NCI-H2171 treated with DMSO at 0.1 percent for 48 hours (cell line): Measurements from ENCODE around the gene MYL4.
"Not testable (repeated sequence)": the region's sequence is repeated elsewhere in the genome, so short reads cannot be mapped to it uniquely, and the experiment has no call there.

Experiments
- DNase-seq: peaks from one replicate; lab custom pipeline; 2025; lab: John Stamatoyannopoulos, UW

MYL4 gene

DNA sequence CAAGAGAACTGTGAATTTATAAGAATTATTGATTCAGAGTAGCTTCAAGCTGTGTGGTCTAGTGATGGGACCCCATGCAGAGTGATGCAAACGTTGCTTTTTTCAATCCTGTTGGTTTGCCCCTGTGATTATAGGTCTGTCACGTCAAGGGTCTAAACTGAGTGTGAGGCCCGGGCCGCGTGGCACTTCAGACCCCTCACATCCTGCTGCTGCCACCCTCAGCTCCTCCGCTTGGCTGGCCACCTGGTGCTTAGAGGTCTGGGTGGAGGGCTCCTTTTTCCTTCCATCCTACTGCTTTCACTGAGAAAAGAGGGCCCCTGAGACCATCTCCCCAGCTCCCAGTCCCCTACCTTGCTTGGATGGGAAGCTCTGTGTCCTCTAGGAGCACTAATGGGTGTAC lies 12.0 kb downstream of the MYL4 start:
- no peak for DNase-seq

DNA sequence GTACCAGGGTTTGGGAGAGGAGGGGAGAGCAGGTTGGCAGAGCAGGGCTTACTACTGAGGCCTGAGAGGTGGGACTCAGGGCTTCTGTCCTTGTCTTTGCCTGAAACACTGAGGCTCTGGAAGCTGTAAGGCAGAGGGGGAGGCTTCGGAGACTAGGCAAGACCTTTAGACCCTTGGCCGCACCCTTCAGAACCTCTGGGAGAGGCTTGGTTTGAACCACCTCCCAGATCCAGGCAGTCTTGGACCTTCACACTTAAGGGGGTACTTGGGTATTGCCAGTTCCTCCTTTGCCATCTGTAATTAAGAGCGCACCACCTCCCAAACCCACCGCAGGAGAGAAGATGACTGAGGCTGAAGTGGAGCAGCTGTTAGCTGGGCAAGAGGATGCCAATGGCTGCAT lies 12.9 kb downstream of the MYL4 start:
- DNase-seq: no peak

DNA sequence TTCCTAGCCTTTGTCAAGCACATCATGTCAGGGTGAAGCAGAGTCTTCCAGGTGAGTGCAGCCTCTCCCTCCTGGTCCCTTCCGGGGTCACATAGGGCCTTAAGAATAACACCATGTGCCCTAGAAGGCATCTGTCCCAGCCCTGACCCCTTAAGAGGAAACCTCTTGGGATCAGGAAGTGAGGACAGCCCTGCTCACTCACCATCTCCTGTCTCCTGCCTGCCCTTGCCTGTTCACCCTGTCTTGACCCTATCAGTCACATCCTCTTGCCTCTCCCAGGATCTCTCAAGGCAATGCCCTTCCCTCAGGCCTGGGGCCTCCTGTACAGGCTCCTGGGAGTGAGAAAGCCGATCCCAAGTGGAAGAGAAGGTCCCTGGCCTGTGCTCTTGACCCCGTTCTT lies 13.9 kb downstream of the MYL4 start:
- no peak for DNase-seq

DNA sequence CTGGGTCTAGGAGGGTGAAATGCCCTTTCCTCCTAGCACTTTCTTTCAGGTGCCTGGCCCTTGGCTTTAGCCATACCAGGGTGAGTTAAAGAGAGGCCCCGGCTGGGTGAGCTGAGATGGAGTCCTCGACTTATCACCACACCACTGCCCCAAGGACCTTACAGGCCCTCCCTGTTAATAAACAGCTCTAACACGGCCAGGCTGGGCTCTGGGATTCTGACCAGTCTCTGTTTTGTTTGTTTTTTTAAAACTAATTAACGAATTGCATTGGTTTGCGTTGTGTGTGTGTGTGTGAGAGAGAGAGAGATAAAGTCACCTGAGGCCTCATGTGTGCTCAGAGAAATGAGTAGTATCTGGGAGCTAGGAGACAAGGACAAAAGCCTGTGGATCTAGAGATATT lies 14.3 kb downstream of the MYL4 start:
- no peak for DNase-seq

DNA sequence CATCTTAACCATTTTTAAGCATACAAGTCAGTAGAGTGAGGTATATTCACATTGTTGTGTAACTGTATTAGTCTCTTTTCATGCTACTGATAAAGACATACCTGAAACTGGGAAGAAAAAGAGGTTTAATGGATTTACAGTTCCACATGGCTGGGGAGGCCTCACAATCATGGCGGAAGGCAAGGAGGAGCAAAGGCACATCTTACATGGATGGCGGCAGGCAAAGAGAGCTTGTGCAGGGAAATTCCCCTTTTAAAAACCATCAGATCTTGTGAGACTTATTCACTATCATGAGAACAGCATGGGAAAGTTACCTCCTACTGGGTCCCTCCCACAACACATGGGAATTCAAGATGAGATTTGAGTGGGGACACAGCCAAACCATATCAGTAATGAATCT lies 14.9 kb downstream of the MYL4 start:
- DNase-seq: not testable (repeated sequence)

DNA sequence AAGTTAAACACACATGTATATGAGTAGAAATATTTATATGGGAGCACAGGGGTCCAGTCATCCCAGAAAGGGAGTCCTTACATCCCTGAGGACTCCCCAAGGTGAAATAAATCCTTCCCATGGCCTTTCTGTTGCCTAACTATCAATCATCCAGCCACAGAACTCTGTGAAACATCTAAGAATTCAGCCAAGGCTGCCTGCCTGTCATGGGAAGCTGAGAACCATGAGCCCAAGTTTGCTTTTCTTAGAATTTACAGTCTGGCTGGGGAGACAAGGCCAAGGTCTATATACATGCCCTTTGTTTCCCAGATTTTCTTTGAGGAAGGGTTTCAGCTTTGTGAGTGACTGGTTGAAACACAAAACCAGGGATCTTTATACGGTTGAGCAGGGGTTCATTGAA lies 15.8 kb downstream of the MYL4 start:
- no peak for DNase-seq

DNA sequence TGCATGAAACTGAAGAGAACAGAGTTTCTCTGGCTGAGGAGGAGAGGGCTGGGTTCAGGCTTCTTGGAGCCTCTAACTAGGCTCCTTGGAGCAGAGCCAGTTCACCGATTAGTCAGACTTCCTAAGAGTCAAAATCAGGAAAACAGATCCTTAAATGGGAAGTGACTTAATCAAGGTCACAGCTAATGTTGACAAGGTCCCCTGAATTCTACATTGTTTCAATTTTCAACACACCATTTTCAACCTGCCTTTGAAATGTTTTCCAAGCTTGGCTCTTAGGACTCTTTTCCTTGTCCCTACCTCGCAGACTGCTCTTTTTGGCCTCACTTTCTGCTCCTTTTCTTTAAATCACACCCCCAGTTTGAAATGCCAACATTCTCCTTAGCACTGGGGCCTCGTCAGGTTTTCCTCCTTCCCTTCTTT lies 16.3 kb downstream of the MYL4 start:
- DNase-seq: no peak

DNA sequence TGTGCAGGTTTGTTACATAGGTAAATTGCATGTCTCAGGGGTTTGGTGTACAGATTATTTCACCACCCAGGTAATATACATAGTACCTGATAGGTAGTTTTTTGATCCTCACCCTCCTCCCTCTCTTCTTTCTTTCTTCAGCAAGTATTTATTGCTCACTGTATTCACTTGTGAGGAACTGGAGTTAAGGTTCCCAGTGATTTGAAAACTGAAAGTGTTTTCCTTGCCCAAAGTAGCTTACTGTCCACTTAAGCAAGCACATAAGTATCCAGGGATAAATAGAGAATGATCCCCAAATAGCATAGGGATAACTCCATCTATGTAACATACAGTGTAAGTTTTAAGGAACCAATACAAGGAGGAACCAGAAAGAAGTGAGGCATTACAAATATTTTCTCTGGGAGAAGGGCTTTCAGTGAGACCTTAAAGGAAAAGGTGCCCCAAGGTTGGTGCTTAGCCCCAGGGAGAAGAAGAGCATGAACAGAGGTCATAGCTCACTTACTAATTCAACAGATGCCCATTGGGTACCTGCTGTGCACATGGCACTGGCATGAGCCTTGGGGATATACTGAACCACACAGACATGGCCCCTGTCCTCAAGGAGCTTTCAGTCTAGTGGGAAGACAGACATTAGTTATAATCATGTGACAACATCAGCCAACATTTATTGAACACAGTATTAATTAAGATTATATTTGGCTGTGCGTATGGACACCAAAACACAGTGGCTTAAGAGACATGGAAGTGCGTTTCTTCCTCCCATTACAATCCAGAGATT lies 17.0 kb downstream of the MYL4 start:
- DNase-seq: no peak

DNA sequence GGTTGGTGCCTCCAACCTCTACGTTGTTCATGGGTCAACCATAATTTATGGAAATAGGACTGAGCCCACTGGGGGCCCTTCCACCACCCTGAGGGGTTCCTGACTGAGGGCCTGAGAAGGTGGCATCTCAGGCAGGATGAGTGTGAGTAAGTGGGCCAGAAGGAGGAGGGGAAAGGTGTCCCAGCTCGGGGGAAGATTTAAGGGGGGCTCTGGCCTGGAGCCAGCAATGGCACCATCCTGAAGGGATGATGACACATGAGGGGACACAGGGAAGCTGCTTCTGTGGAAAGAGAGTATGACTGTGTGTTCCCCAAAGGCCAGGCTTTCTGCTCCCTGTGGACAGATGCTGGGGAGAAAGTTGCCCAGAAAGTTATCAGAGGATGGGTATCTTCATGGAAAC lies 18.7 kb downstream of the MYL4 start:
- DNase-seq: no peak

DNA sequence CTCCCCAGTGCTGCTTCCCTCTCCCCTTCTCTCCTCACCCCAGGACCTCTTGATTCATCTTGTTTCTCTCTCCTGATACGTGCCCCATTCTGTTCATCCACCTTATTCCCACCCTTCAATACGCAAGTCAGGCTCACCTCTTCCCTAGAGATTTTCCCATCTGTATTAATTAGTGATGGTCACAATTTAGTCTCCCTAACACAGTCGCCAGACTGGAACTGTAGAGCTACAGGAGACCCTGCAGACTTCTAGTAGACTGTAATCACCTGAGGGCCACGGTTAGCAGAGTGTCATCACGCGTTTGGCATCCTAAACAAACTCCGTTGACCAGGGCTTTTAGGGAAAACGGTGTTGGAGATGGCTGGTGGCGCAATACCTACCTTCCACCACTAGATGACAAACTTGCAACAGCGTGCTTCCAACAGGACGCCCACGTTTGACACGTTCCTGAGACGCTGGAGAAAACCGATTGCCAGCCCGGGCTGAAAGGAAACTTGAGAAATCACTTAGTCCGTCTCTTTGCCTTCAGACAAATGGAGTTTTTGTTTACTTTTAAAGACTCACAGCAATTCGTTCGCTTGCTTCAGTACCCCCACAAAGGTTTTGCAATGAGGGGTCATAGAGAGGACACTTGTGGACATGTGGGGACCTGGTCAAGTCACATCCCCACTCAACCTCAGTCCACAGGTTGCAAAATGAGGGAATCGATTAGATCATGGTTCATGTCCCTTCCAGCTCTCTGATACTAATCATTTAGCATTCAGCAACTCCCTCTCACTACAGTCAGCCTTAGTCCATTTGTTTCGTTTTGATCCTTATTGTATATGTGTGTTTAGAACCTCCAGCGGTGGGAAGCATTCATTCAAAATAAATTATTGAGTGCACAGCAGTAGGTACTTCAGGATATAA lies 20.6 kb downstream of the MYL4 start:
- DNase-seq: peak; percentile 77

DNA sequence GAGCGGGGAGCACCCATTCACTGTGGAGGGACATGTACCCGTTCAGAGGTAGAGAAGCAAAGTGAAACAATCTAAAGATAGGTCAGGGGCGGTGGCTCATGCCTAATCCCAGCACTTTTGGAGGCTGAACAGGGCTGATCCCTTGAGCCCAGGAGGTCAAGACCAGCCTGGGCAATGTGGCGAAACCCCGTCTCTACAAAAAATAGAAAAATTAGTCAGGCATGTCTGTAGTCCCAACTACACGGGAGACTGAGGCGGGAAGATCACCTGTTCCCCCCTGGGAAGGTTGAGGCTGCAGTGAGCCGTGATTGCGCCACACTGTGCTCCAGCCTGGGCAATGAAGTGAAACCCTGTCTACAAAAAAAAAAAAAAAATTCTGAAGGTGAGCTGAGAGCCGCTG lies 21.7 kb downstream of the MYL4 start:
- DNase-seq: no peak

DNA sequence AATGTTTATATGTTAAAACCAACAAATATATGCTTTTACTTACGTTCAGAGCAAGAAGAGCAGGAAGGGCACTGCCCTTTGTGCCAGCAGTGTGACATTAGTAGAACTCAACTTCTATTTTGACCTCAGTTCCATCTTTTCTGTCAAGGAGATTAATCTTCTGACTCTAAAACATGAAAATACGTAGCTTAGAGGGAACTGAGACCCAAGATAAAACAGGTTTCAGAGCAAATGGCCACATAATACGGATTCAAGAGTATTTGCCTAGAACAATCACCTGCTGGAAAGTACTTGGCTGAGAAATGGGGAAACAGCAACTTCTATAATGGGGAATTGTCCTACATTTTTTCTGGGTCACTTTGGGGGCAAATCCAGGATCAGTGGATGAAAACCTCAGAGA lies 22.2 kb downstream of the MYL4 start:
- no peak for DNase-seq

DNA sequence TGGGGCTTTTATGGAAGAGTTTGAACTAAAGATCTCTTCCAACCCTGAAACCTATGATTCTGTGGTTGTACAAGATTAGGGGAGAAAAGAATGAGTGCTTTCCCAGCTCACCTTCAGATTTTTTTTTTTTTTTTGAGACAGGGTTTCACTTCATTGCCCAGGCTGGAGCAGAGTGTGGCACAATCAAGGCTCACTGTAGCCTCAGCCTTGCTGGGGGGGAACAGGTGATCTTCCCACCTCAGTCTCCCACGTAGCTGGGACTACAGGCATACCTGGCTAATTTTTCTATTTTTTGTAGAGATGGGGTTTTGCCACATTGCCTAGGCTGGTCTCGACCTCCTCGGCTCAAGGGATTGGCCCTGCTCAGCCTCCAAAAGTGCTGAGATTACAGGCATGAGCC lies 22.7 kb downstream of the MYL4 start:
- no peak for DNase-seq

DNA sequence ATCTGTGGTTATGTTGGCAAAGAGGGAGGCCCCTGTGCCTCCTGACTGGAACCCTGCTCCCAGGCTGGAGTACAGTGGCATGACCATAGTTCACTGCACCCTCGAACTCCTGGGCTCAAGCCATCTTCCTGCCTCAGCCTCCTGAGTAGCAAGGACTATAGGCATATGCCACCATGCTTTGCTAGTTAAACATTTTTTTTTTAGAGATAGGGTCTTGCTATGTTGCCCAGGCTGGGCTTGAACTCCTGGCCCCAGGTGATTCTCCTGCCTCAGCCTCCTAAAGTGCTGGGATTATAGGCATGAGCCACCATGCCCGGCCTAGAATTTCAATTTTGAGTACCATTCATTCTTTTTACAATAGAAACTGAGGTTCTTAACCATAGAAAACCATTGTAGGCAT lies 23.3 kb downstream of the MYL4 start:
- DNase-seq: no peak

DNA sequence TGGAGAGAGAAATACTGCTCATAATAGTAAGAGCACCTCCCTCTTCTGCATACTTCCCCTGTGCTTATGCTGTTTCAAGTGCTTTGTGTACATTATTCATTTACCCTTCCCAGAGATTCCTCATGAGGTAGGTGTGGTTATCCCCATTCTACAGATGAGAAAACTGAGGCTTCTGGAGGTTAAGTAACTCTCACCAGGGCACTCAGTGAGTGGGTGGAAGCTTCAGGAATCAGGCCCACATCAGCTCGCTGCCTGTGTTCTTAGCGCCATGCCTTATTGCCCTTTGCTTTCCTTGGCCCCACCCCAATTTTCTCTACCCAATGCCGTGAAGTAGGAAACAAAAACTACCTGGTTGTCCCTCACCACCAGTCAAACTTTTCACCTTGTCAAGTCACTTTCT lies 26.4 kb downstream of the MYL4 start:
- DNase-seq: no peak

DNA sequence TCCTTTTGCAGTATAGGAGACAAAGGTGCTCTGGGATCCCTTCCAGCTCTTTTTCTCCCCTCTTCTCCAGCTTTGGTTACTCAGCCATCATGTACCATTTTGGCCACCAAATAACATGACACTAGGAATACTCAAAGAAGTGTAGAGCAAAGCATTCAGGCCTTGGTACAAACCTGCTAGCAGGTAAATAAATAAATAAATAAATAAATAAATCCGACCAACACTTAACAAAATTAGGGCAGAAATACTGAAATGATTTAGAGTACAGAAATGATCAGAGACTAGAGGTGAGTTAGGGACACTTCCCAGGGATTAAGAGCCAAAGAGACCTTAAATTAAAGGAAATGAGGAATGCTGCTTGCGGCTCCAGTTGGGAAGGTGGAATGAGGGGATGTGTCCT lies 26.8 kb downstream of the MYL4 start:
- no peak for DNase-seq

DNA sequence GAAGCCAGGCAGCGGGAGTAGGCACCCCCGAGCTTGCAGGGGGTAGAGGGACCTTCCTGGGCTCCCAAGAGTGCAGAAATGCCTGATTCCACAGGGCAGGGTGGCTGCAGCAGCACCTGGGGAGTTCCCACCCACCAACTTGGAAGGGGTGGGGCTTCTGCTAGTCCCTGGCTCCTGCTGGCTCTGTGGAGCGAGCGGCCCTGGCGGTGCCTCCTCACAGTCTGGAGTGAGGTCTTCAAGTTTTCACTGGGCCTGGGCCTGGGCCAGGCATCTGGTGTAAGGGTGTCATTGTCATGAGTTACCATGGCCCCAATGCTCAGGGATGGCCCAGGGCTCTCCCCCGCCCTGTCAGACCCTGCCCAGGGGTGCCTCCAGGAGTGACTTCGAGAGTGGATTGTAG lies 28.7 kb downstream of the MYL4 start:
- no peak for DNase-seq

DNA sequence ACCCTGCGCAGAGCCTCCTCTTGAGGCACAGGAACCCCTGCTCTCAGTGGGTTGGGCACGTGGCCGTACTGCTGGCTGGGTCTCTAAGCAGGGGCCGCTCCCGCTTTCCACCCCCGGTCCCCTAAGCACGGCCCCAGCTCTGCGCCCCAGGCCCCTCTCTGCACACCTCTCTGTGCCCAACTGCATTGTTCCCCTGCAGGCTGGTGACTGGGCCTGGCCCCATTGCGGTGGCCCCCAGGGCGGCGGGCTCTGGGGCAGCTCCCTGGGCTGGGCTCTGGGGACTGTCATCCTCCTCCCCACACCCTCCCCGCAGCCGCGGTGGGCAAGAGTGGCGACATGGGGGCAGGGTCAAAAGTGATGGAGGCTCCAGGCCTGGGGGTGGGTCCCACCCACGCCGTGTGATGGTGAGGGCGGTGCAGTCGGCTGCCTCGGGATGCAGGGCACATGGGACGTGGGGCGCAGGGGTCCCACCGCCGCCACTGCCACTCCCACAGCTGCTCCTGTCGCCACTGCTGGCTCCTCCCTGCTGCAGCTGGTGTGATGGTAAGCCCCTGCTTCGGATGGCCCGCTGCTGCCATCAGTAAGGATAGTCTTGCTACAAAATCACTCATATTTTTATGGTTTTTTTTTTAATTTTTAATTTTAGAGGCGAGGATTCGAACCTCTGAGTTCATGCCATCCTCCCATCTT lies 29.3 kb downstream of the MYL4 start:
- DNase-seq: no peak

DNA sequence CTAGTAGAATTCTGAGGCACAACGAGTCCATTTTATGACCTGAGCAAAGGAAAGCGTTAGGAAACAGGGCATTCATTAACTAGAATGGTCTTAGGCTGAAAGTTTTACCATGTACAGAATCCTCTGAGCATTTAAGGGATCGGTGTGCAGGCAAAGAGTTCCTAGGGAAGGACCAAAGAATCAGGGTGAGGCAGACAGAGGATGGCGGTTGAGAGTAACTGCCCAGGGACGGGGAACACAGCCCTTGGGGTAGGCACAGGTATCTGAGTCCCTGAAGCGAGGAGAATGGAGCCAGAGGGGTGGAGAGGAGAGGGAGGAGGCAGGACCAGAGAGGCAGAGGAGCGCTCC lies 30.4 kb downstream of the MYL4 start:
- no peak for DNase-seq

DNA sequence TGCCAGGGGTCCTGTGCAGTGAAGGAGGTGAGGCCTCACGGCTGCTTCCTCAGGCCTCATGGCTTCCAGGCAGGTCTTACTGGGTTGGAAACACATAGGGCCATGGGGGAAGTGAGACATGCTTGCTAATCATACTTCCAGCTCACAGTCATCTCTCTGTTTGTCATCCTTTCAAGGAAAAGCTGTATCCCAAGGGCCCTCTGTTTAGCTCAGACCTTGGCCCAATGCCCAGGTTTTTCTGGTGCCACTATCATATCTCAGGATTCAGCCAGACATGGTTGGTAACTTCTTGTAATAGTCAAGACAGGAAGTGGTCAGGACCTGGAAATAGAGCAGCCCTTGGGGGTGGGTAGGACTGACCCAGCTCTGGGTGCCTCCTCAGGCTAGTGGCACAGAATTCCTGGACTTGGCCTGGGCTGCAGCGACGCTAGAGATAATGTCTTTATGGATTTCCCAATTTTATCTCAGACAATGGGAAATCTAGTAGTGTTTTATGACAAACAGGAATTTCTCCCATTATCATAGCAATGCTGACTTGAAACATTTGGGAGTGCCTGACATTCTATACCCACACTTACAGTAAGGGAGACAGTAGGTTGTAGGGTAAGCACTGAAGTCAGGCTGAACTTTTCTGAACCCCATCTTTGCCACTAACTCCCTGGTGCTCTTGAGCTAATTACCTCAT lies 31.0 kb downstream of the MYL4 start:
- peak; percentile 84 for DNase-seq

DNA sequence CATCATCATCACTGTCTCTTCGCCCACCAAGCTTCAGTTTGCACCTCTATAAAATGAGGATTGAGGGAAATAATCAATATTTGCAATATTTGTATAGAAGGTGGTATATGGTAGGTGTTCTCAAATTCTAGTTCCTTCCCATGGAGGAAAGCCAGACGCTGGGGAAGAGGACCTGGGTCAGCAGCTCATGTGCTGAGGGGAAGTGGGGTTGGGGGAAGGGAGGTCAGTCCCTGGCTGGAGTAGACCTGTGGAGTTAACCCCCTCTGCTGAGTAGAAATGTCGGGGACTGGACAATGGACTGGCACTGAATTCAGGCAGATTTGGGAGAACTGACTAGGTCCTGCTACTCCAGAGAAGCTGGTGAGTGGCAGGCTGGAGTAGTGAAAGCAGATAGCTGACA lies 31.7 kb downstream of the MYL4 start:
- no peak for DNase-seq

DNA sequence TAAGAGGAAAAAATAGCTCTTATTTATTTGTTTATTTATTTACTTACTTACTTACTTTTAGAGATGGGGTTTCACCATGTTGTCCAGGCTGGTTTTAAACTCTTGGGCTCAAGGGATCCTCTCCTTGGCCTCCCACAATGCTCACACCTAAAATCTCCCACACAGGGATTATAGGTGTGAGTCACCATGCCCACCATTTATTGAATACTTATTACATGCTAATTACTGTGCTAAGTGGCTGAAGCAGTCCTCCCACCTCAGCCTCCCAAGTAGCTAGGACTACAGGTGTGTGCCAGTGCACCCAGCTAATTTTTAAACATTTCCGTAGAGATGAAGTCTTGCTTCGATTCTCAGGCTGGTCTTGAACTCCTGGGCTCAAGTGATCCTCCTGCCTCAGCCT lies 33.5 kb downstream of the MYL4 start:
- DNase-seq: no peak
